CD4-positive, alpha-beta memory T cell (primary cell): ENCODE results near the gene GCGR. TPM values are rescaled to one million over a fixed set of nuclear protein-coding genes. Genes with fewer than 3 reads are reported as not detected.

Experiments
- CTCF ChIA-PET: fragments of 350-600 bp; sonication (Branson Sonifier 250); formaldehyde crosslinking; loops from one replicate; lab custom pipeline; 2021; ENCODE audit warnings: inconsistent platforms; ENCODE audit not compliant: partially characterized antibody; lab: Charles Lee
- POLR2A ChIA-PET: fragments of 350-600 bp; sonication (Branson Sonifier 250); formaldehyde crosslinking; loops from one replicate; lab custom pipeline; 2021; ENCODE audit not compliant: partially characterized antibody; lab: Charles Lee
- DNase-seq, 5 donors: peaks; one replicate each; pipeline versions ENCODE4 v3.0.0 to v3.0.0-alpha.2; 2020 to 2022; ENCODE audit warnings: mixed read lengths in 1 of 5
- H3K27ac ChIP-seq: one replicate; pipeline ENCODE4 v1.7.0; 2013; ENCODE audit warnings: low read depth, low read length
- H3K27me3 ChIP-seq: 2 replicates; pipeline ENCODE4 v1.7.0; 2013; ENCODE audit warnings: mild to moderate bottlenecking, low read length, moderate library complexity; ENCODE audit not compliant: insufficient read depth
- H3K36me3 ChIP-seq: 2 replicates; pipeline ENCODE4 v1.7.0; 2013; ENCODE audit warnings: mild to moderate bottlenecking, low read length, moderate library complexity; ENCODE audit not compliant: insufficient read depth
- H3K4me1 ChIP-seq: 2 replicates; pipeline ENCODE4 v1.7.0; 2013; ENCODE audit warnings: mild to moderate bottlenecking, low read length, moderate library complexity; ENCODE audit not compliant: insufficient read depth
- H3K4me3 ChIP-seq, 2 donors: one replicate each; pipeline ENCODE4 v1.7.0; 2013; ENCODE audit warnings: low read length in 2 of 2, mild to moderate bottlenecking in 1 of 2
- H3K9me3 ChIP-seq, 2 donors: one replicate each; pipeline ENCODE4 v1.7.0; 2013; ENCODE audit warnings: low read length in 2 of 2, control low read depth in 1 of 2; ENCODE audit not compliant: control insufficient read depth in 1 of 2
- H3K27ac Mint-ChIP-seq, 7 donors: one replicate each; pipeline ENCODE4 v1.8.0; 2020 to 2021; ENCODE audit warnings: mixed read lengths in 7 of 7, mild to moderate bottlenecking in 6 of 7, inconsistent platforms in 3 of 7, moderate library complexity in 3 of 7
- H3K27me3 Mint-ChIP-seq, 2 donors: one replicate each; pipeline ENCODE4 v1.8.0; 2020 to 2021; ENCODE audit warnings: mixed read lengths in 2 of 2
- H3K36me3 Mint-ChIP-seq, 2 donors: one replicate each; pipeline ENCODE4 v1.8.0; 2020 to 2021; ENCODE audit warnings: mixed read lengths in 2 of 2, inconsistent platforms in 1 of 2, mild to moderate bottlenecking in 1 of 2
- H3K4me1 Mint-ChIP-seq, 4 donors: one replicate each; pipeline ENCODE4 v1.8.0; 2020 to 2021; ENCODE audit warnings: mixed read lengths in 4 of 4, mild to moderate bottlenecking in 1 of 4
- H3K4me3 Mint-ChIP-seq, 8 donors: one replicate each; pipeline ENCODE4 v1.8.0; 2020 to 2021; ENCODE audit warnings: mixed read lengths in 8 of 8, mild to moderate bottlenecking in 7 of 8, moderate library complexity in 6 of 8, inconsistent platforms in 3 of 8
- H3K9me3 Mint-ChIP-seq, 8 donors: one replicate each; pipeline ENCODE4 v1.8.0; 2020 to 2021; ENCODE audit warnings: mixed read lengths in 8 of 8, mild to moderate bottlenecking in 5 of 8, inconsistent platforms in 3 of 8, moderate library complexity in 1 of 8
- intact Hi-C: fragments of 100-400 bp; cut with micrococcal nuclease; formaldehyde crosslinking; loops from one replicate; pipeline ENCODE4 v1.15.1; 2023
- polyA plus RNA-seq, 2 donors: library from polyadenylated mRNA; unstranded; fragments of 300-500 nt; fragmentation: Illumina TruSeq; gene quantifications; one replicate each; pipeline ENCODE4 v1.2.3, GENCODE V29; 2021
- total RNA-seq, 2 experiments: library from RNA; stranded (reverse); gene quantifications; one replicate each; pipeline ENCODE4 v1.2.3, GENCODE V29; 2021

Gene GCGR
- total and polyA plus RNA-seq, 4 experiments from 2014 or later = not detected

- ChIA-PET CTCF (no interaction called here), POLR2A (no interaction called here)
- peak overlapping the region in 2 of 8 donors; percentile 26 to 62 for H3K4me3 Mint-ChIP-seq
- DNase-seq = no peak
- H3K27me3 Mint-ChIP-seq = peaks cover 26% of the 10 kb centered on the region in 2 donors
- no peak overlapping the region for H3K27ac Mint-ChIP-seq
- Histone ChIP-seq H3K4me1 (no peaks in the 10 kb centered on the region), H3K27ac (no peak overlapping the region), H3K9me3 (no peaks in the 10 kb centered on the region), H3K36me3 (no peaks in the 10 kb centered on the region), H3K4me3 (no peak overlapping the region), H3K27me3 (peaks cover 15% of the 10 kb centered on the region)
- intact Hi-C loops = no loop called here
- H3K36me3 Mint-ChIP-seq = no peaks in the 10 kb centered on the region
- H3K9me3 Mint-ChIP-seq = peaks cover 0 to 3% (median 0%) of the 10 kb centered on the region in 8 donors
- peaks cover 0 to 3% (median 0%) of the 10 kb centered on the region in 4 donors for H3K4me1 Mint-ChIP-seq
Measured at GRCh38 chr17:81802856-81803643, 900 bp upstream of the GCGR start.

GRCh38 chr17:81804559-81805399, 829 bp downstream of the GCGR start:
- no peak overlapping the region for H3K4me3 Mint-ChIP-seq
- Histone ChIP-seq H3K9me3 (no peaks in the 10 kb centered on the region), H3K27me3 (peaks cover 15% of the 10 kb centered on the region), H3K36me3 (no peaks in the 10 kb centered on the region), H3K27ac (no peak overlapping the region), H3K4me1 (no peaks in the 10 kb centered on the region), H3K4me3 (no peak overlapping the region)
- H3K27ac Mint-ChIP-seq = no peak overlapping the region
- no peaks in the 10 kb centered on the region for H3K36me3 Mint-ChIP-seq
- POLR2A ChIA-PET = no interaction called here
- no peak for DNase-seq
- intact Hi-C loops = no loop called here
- peaks cover 0 to 3% (median 0%) of the 10 kb centered on the region in 8 donors for H3K9me3 Mint-ChIP-seq
- peaks cover 31 to 34% of the 10 kb centered on the region in 2 donors for H3K27me3 Mint-ChIP-seq
- H3K4me1 Mint-ChIP-seq = peaks cover 0 to 3% (median 0%) of the 10 kb centered on the region in 4 donors
- CTCF ChIA-PET = no interaction called here

GRCh38 chr17:81805707-81806460, 1.9 kb downstream of the GCGR start:
- DNase-seq = no peak
- H3K27ac ChIP-seq = no peak overlapping the region
- Mint-ChIP-seq H3K36me3 (no peaks in the 10 kb centered on the region), H3K27ac (no peak overlapping the region), H3K27me3 (peaks cover 30 to 37% of the 10 kb centered on the region in 2 donors), H3K4me3 (no peak overlapping the region), H3K9me3 (no peaks in the 10 kb centered on the region), H3K4me1 (peaks cover 0 to 3% (median 0%) of the 10 kb centered on the region in 4 donors)
- no peaks in the 10 kb centered on the region for H3K9me3 ChIP-seq
- H3K4me3 ChIP-seq = no peak overlapping the region
- no peaks in the 10 kb centered on the region for H3K36me3 ChIP-seq
- H3K27me3 ChIP-seq = peaks cover 15% of the 10 kb centered on the region
- intact Hi-C loops = no loop called here
- CTCF ChIA-PET = no interaction called here
- POLR2A ChIA-PET = no interaction called here
- H3K4me1 ChIP-seq = no peaks in the 10 kb centered on the region

GRCh38 chr17:81806461-81807209, 2.7 kb downstream of the GCGR start:
- intact Hi-C loops = no loop called here
- Histone ChIP-seq H3K27me3 (peaks cover 15% of the 10 kb centered on the region), H3K9me3 (no peaks in the 10 kb centered on the region), H3K27ac (no peak overlapping the region), H3K4me1 (no peaks in the 10 kb centered on the region), H3K4me3 (no peak overlapping the region), H3K36me3 (no peaks in the 10 kb centered on the region)
- DNase-seq = no peak
- POLR2A ChIA-PET = no interaction called here
- no peaks in the 10 kb centered on the region for H3K36me3 Mint-ChIP-seq
- CTCF ChIA-PET = no interaction called here
- H3K27ac Mint-ChIP-seq = no peak overlapping the region
- H3K4me1 Mint-ChIP-seq = peaks cover 0 to 3% (median 0%) of the 10 kb centered on the region in 4 donors
- H3K4me3 Mint-ChIP-seq = no peak overlapping the region
- peaks cover 26 to 33% of the 10 kb centered on the region in 2 donors for H3K27me3 Mint-ChIP-seq
- H3K9me3 Mint-ChIP-seq = no peaks in the 10 kb centered on the region

GRCh38 chr17:81807210-81807719, 3.3 kb downstream of the GCGR start:
- no peaks in the 10 kb centered on the region for H3K36me3 Mint-ChIP-seq
- DNase-seq = no peak
- Histone ChIP-seq H3K27me3 (peaks cover 12% of the 10 kb centered on the region), H3K9me3 (no peaks in the 10 kb centered on the region), H3K36me3 (no peaks in the 10 kb centered on the region), H3K27ac (no peak overlapping the region), H3K4me1 (no peaks in the 10 kb centered on the region), H3K4me3 (no peak overlapping the region)
- POLR2A ChIA-PET = no interaction called here
- CTCF ChIA-PET = no interaction called here
- peak overlapping the region in 1 of 8 donors; percentile 37 for H3K4me3 Mint-ChIP-seq
- intact Hi-C loops = no loop called here
- H3K9me3 Mint-ChIP-seq = no peaks in the 10 kb centered on the region
- peaks cover 22 to 26% of the 10 kb centered on the region in 2 donors for H3K27me3 Mint-ChIP-seq
- H3K4me1 Mint-ChIP-seq = peaks cover 0 to 3% (median 0%) of the 10 kb centered on the region in 4 donors
- no peak overlapping the region for H3K27ac Mint-ChIP-seq

- H3K36me3 ChIP-seq = no peaks in the 10 kb centered on the region
- Mint-ChIP-seq H3K36me3 (no peaks in the 10 kb centered on the region), H3K27me3 (peaks cover 16 to 21% of the 10 kb centered on the region in 2 donors), H3K4me1 (no peaks in the 10 kb centered on the region), H3K4me3 (no peak overlapping the region), H3K27ac (no peak overlapping the region), H3K9me3 (no peaks in the 10 kb centered on the region)
- no peak for DNase-seq
- H3K4me3 ChIP-seq = no peak overlapping the region
- H3K27me3 ChIP-seq = peaks cover 6% of the 10 kb centered on the region
- ChIA-PET CTCF (no interaction called here), POLR2A (no interaction called here)
- no peaks in the 10 kb centered on the region for H3K9me3 ChIP-seq
- no peaks in the 10 kb centered on the region for H3K4me1 ChIP-seq
- H3K27ac ChIP-seq = no peak overlapping the region
- intact Hi-C loops = no loop called here
Measured at GRCh38 chr17:81807839-81808238, 3.9 kb downstream of the GCGR start.
